Suprapubic skin (tissue), 4 donors: ENCODE data around the gene SLC4A1. TPM values are rescaled to one million over a fixed set of nuclear protein-coding genes. Genes with fewer than 3 reads are reported as not detected.

Experiments used
- DNase-seq, 2 donors: peaks; one replicate each; pipeline ENCODE4 v3.0.0-alpha.2; 2019; ENCODE audit warnings: low spot score in 2 of 2
- H3K27ac ChIP-seq: fragments of 200-600 bp; sonication (generic); one replicate; pipeline ENCODE4 v1.5.1; 2019
- H3K27me3 ChIP-seq: fragments of 200-600 bp; sonication (generic); one replicate; pipeline ENCODE4 v1.5.1; 2019
- H3K36me3 ChIP-seq: fragments of 200-600 bp; sonication (generic); one replicate; pipeline ENCODE4 v1.5.1; 2019
- H3K4me1 ChIP-seq: fragments of 200-600 bp; sonication (generic); one replicate; pipeline ENCODE4 v1.5.1; 2019
- H3K4me3 ChIP-seq: fragments of 200-600 bp; sonication (generic); one replicate; pipeline ENCODE4 v1.5.1; 2019; ENCODE audit warnings: mild to moderate bottlenecking
- H3K9me3 ChIP-seq: fragments of 200-600 bp; sonication (generic); one replicate; pipeline ENCODE4 v1.5.1; 2019
- EP300 ChIP-seq: sonication (generic); formaldehyde crosslinking; IDR thresholded peaks from one replicate; pipeline ENCODE4 v1.6.1; 2017; ENCODE audit warnings: antibody characterized with exemption
- POLR2A ChIP-seq, 2 donors: fragments of 450-650 bp; IDR thresholded peaks; one replicate each; pipeline ENCODE4 v1.6.1; 2017; ENCODE audit warnings: antibody characterized with exemption in 2 of 2, mild to moderate bottlenecking in 2 of 2, moderate library complexity in 2 of 2
- POLR2AphosphoS5 ChIP-seq, 3 donors: sonication (generic); formaldehyde crosslinking; IDR thresholded peaks; one replicate each; pipeline ENCODE4 v1.6.1; 2017; ENCODE audit warnings: antibody characterized with exemption in 3 of 3
- WGBS: methylation state at CpG from one replicate; pipeline ENCODE4 v1.1.5; 2018; 5-methylcytosine and 5-hydroxymethylcytosine counted together
- total RNA-seq, 4 donors: library from RNA; depleted of rRNA; stranded (reverse); fragments of >200 nt; gene quantifications; one replicate each; pipeline ENCODE4 v1.1.0, GENCODE V29; 2016
- TF ChIP-seq, protein P1 (sequence below), 2 donors: fragments of 200-600 bp in 1 of 2; fragments of 450-650 bp in 1 of 2; sonication (generic) in 1 of 2; IDR thresholded peaks; one replicate each; pipeline ENCODE4 v1.5.1; 2016 to 2019; ENCODE audit warnings: antibody characterized with exemption in 2 of 2, mild to moderate bottlenecking in 1 of 2, moderate library complexity in 1 of 2

Gene SLC4A1
- total RNA-seq, 4 donors from 2014 or later, result 0.08 to 0.17 (median 0.10) TPM; not detected in 1

DNA sequence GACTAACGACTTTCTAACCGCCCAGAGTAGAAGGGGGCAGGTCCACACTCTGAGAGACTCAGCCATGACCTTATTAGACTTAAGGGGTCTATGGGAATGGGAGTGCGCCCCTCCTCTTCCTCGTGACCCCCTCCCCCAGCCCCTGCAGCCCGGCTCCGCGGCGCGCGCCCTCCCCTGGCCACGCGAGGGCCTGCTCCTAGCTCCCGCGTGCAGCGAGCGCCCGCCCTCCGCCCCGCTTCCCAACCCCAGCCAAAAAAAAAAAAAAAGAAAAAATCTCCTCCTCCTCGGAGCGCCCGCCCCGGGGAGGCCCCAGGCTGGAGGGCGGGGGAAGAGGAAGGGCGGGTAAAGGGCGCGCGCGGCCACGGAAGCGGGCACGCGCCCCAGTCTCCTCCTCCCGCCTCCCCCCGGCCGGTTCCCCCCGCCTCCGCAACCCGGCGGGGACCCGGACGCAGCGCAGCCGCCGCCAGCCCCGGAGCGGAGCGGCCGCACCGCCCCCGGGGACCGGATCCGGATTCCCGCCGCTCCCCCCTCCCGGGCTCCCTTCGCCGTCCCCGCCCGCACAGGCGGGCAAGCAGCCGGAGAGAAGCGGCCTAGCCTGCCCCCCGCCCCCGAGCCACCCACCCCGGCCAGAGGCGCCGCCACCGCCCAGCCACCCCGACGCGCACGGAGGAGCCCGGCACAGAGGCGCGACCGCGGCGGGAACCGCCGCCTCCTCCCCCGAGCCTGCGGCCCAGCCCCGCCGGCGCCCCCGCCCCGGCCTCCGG is 49.4 kb downstream of the SLC4A1 start:
- Histone ChIP-seq H3K4me3 (peak overlapping the region; percentile 77), H3K4me1 (peaks cover 40% of the 10 kb centered on the region), H3K9me3 (no peaks in the 10 kb centered on the region), H3K36me3 (peaks cover 33% of the 10 kb centered on the region), H3K27ac (peak overlapping the region; percentile 100), H3K27me3 (no peaks in the 10 kb centered on the region)
- peak in 1 of 2 donors; percentile 88 for DNase-seq
- WGBS, result 0% methylated on average over 1 of the region's 89 CpGs
- TF ChIP-seq, protein P1, sequence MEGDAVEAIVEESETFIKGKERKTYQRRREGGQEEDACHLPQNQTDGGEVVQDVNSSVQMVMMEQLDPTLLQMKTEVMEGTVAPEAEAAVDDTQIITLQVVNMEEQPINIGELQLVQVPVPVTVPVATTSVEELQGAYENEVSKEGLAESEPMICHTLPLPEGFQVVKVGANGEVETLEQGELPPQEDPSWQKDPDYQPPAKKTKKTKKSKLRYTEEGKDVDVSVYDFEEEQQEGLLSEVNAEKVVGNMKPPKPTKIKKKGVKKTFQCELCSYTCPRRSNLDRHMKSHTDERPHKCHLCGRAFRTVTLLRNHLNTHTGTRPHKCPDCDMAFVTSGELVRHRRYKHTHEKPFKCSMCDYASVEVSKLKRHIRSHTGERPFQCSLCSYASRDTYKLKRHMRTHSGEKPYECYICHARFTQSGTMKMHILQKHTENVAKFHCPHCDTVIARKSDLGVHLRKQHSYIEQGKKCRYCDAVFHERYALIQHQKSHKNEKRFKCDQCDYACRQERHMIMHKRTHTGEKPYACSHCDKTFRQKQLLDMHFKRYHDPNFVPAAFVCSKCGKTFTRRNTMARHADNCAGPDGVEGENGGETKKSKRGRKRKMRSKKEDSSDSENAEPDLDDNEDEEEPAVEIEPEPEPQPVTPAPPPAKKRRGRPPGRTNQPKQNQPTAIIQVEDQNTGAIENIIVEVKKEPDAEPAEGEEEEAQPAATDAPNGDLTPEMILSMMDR (IDR thresholded peaks at IDR 0.05), result peak in 1 of 2 donors; percentile 80
- no peak for TF ChIP-seq EP300

GRCh38 chr17:44217738-44218343 is 50.1 kb downstream of the SLC4A1 start:
- Histone ChIP-seq H3K27me3 (no peaks in the 10 kb centered on the region), H3K9me3 (no peaks in the 10 kb centered on the region), H3K27ac (peak overlapping the region; percentile 100), H3K36me3 (peaks cover 33% of the 10 kb centered on the region), H3K4me3 (peak overlapping the region; percentile 77), H3K4me1 (peaks cover 38% of the 10 kb centered on the region)
- TF ChIP-seq POLR2A (IDR thresholded peaks at IDR 0.05), result no peak
- no peak for TF ChIP-seq EP300
- TF ChIP-seq, protein P1 (IDR thresholded peaks at IDR 0.05), result no peak
- TF ChIP-seq POLR2AphosphoS5 (IDR thresholded peaks at IDR 0.05), result no peak
- DNase-seq, result peak in 1 of 2 donors; percentile 77
- WGBS, result 10% methylated on average over 3 of the region's 10 CpGs

GRCh38 chr17:44216694-44217093 is 51.2 kb downstream of the SLC4A1 start:
- peaks cover 35% of the 10 kb centered on the region for H3K4me1 ChIP-seq
- TF ChIP-seq POLR2AphosphoS5 (IDR thresholded peaks at IDR 0.05) (no peak), EP300 (no peak), POLR2A (IDR thresholded peaks at IDR 0.05) (no peak)
- TF ChIP-seq, protein P1 (IDR thresholded peaks at IDR 0.05), result no peak
- H3K27me3 ChIP-seq, result no peaks in the 10 kb centered on the region
- no peaks in the 10 kb centered on the region for H3K9me3 ChIP-seq
- WGBS, result 72% methylated on average over 5 of the region's 5 CpGs
- H3K27ac ChIP-seq, result no peak overlapping the region
- no peak for DNase-seq
- H3K36me3 ChIP-seq, result peaks cover 33% of the 10 kb centered on the region
- no peak overlapping the region for H3K4me3 ChIP-seq

GRCh38 chr17:44216173-44216572 is 51.8 kb downstream of the SLC4A1 start:
- H3K4me1 ChIP-seq, result peaks cover 35% of the 10 kb centered on the region
- WGBS, result 76% methylated on average over 5 of the region's 5 CpGs
- H3K27ac ChIP-seq, result no peak overlapping the region
- H3K9me3 ChIP-seq, result no peaks in the 10 kb centered on the region
- TF ChIP-seq, protein P1 (IDR thresholded peaks at IDR 0.05), result no peak
- no peak for TF ChIP-seq POLR2AphosphoS5 (IDR thresholded peaks at IDR 0.05)
- no peak for TF ChIP-seq EP300
- no peak for TF ChIP-seq POLR2A (IDR thresholded peaks at IDR 0.05)
- no peak for DNase-seq
- H3K27me3 ChIP-seq, result no peaks in the 10 kb centered on the region
- no peak overlapping the region for H3K4me3 ChIP-seq
- H3K36me3 ChIP-seq, result peaks cover 38% of the 10 kb centered on the region

DNA sequence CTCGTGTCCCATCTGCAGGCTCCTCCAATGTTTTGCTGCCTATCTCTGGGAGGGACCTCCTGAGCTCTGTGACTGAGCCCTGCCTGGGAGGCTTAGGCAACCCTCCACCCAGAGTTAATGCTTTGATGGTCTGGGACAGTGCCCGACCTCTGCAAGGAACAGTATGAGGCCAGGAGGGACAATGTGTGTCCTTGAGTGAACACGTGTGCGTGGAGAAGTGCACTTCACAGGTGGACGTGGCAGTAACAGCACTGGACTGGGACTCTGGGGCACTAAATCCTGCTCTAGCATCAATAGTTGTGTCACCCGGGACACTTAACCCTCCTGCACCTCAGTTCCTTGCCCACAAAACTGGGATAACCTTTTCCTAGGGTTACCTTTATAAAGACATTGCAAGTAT is 53.0 kb downstream of the SLC4A1 start:
- Histone ChIP-seq H3K27me3 (no peaks in the 10 kb centered on the region), H3K4me1 (peaks cover 41% of the 10 kb centered on the region), H3K27ac (no peak overlapping the region), H3K4me3 (no peak overlapping the region), H3K36me3 (peaks cover 41% of the 10 kb centered on the region), H3K9me3 (no peaks in the 10 kb centered on the region)
- DNase-seq, result no peak
- TF ChIP-seq, protein P1 (IDR thresholded peaks at IDR 0.05), result no peak
- TF ChIP-seq POLR2AphosphoS5 (IDR thresholded peaks at IDR 0.05) (no peak), POLR2A (IDR thresholded peaks at IDR 0.05) (no peak), EP300 (no peak)
- WGBS, result 88% methylated on average over 6 of the region's 6 CpGs
